Measurements from ENCODE around the gene PNMA8C. TPM values are rescaled to one million over a fixed set of nuclear protein-coding genes. Genes with fewer than 3 reads are reported as not detected.

PNMA8C gene
- total and polyA plus RNA-seq, 3 donors (not counting 1 experiment from before 2014, with no cell fraction given) = 2.3 TPM; not detected in 2

Other genes starting within 250 kb of the PNMA8C start
- 1 to 10 TPM in 1 of 2 donors, under 1 TPM in 1; 0.67 to 8.7 TPM for gene IGFL1, start 199.2 kb downstream of the PNMA8C start, total RNA-seq
- 2.4 TPM for gene IGFL1, start 199.2 kb downstream of the PNMA8C start, polyA plus RNA-seq
- gene HIF3A, start 131.9 kb downstream of the PNMA8C start, total RNA-seq = not detected
- gene HIF3A, start 131.9 kb downstream of the PNMA8C start, polyA plus RNA-seq = 0.05 TPM
- 10 to 100 TPM; 49.0 to 69.7 TPM for gene PPP5C, start 81.8 kb downstream of the PNMA8C start, total RNA-seq
- gene PPP5C, start 81.8 kb downstream of the PNMA8C start, polyA plus RNA-seq = 116 TPM
- gene CCDC8, start 15.4 kb downstream of the PNMA8C start, total RNA-seq = 100 to 1,000 TPM in 1 of 2 donors, 10 to 100 TPM in 1; 94.6 to 110 TPM
- gene CCDC8, start 15.4 kb downstream of the PNMA8C start, polyA plus RNA-seq = 47.7 TPM
- gene PNMA8A, start 42.6 kb upstream of the PNMA8C start, total RNA-seq = 10 to 100 TPM in 1 of 2 donors, under 1 TPM in 1; 0.24 to 39.3 TPM
- gene PNMA8A, start 42.6 kb upstream of the PNMA8C start, polyA plus RNA-seq = 0.26 TPM
- under 1 TPM; 0.12 to 0.67 TPM for gene PNMA8B, start 66.9 kb upstream of the PNMA8C start, total RNA-seq
- 0.01 TPM for gene PNMA8B, start 66.9 kb upstream of the PNMA8C start, polyA plus RNA-seq
- gene CALM3, start 172.4 kb upstream of the PNMA8C start, total RNA-seq = 100 to 1,000 TPM in 1 of 2 donors, 10 to 100 TPM in 1; 97.4 to 206 TPM
- 426 TPM for gene CALM3, start 172.4 kb upstream of the PNMA8C start, polyA plus RNA-seq
- under 1 TPM in 1 of 2 donors, not detected in 1; under 0.01 TPM for gene PTGIR, start 196.2 kb upstream of the PNMA8C start, total RNA-seq
- gene PTGIR, start 196.2 kb upstream of the PNMA8C start, polyA plus RNA-seq = not detected
- gene GNG8, start 207.3 kb upstream of the PNMA8C start, total RNA-seq = not detected
- not detected for gene GNG8, start 207.3 kb upstream of the PNMA8C start, polyA plus RNA-seq
- gene DACT3, start 232.2 kb upstream of the PNMA8C start, total RNA-seq = under 1 TPM; 0.31 to 0.33 TPM
- gene DACT3, start 232.2 kb upstream of the PNMA8C start, polyA plus RNA-seq = 0.07 TPM

Data from mammary epithelial cell (primary cell).